ENCODE measurements around the gene GJB2.
"Not testable (repeated sequence)": the region's sequence is repeated elsewhere in the genome, so short reads cannot be mapped to it uniquely, and the experiment has no call there.

Gene GJB2

DNA sequence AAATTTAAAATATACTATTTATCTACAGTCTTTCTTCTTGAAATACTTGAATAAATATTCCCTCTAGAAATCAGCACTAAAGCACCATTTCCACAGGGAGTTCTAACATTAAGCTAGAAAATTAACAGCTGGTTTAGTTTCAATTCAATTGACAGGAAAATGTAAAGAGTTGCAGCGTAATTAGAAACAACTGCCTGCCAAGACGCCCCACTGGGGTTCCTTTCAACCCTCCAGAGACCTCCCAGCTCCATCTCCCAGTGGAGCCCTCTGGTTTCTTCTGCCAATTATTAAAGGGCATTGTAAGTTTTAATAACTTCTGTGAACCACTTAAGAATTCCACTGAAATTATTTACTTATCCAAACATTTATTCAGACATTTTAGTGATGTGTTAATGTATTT, 36.0 kb downstream of the GJB2 start:
- Histone ChIP-seq H3K27me3 (ENCODE audit: insufficient read depth, poor library complexity, severe bottlenecking) (peaks cover 48% of the 10 kb centered on the region), H3K36me3 (ENCODE audit: low read depth) (no peaks in the 10 kb centered on the region), H3K27ac (ENCODE audit: poor library complexity, severe bottlenecking) (no peak overlapping the region), H3K9me3 (ENCODE audit: severe bottlenecking) (no peaks in the 10 kb centered on the region), H3K4me3 (ENCODE audit: severe bottlenecking) (no peak overlapping the region), H3K4me1 (ENCODE audit: insufficient read depth, poor library complexity, severe bottlenecking) (no peaks in the 10 kb centered on the region)
- TF ChIP-seq, protein P1, sequence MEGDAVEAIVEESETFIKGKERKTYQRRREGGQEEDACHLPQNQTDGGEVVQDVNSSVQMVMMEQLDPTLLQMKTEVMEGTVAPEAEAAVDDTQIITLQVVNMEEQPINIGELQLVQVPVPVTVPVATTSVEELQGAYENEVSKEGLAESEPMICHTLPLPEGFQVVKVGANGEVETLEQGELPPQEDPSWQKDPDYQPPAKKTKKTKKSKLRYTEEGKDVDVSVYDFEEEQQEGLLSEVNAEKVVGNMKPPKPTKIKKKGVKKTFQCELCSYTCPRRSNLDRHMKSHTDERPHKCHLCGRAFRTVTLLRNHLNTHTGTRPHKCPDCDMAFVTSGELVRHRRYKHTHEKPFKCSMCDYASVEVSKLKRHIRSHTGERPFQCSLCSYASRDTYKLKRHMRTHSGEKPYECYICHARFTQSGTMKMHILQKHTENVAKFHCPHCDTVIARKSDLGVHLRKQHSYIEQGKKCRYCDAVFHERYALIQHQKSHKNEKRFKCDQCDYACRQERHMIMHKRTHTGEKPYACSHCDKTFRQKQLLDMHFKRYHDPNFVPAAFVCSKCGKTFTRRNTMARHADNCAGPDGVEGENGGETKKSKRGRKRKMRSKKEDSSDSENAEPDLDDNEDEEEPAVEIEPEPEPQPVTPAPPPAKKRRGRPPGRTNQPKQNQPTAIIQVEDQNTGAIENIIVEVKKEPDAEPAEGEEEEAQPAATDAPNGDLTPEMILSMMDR (IDR thresholded peaks at IDR 0.05; ENCODE audit: poor library complexity, severe bottlenecking), result no peak
- no peak for ATAC-seq (ENCODE audit: low read depth)
- no peak for DNase-seq (ENCODE audit: low spot score)

DNA sequence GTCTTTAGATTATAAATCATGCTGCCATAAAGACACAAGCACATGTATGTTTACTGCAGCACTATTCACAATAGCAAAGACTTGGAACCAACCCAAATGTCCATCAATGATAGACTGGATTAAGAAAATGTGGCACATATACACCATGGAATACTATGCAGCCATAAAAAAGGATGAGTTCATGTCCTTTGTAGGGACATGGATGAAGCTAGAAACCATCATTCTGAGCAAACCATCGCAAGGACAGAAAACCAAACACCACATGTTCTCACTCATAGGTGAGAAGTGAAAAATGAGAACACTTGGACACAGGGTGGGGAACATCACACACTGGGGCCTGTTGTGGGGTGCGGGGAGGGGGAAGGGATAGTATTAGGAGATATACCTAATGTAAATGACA, 39.4 kb downstream of the GJB2 start:
- not testable (repeated sequence) for ATAC-seq (ENCODE audit: low read depth); H3K27ac ChIP-seq (ENCODE audit: poor library complexity, severe bottlenecking)

GRCh38 chr13:20151612-20152011, 41.1 kb downstream of the GJB2 start:
- Histone ChIP-seq H3K9me3 (ENCODE audit: severe bottlenecking) (no peaks in the 10 kb centered on the region), H3K4me1 (ENCODE audit: insufficient read depth, poor library complexity, severe bottlenecking) (no peaks in the 10 kb centered on the region), H3K36me3 (ENCODE audit: low read depth) (no peaks in the 10 kb centered on the region), H3K4me3 (ENCODE audit: severe bottlenecking) (no peak overlapping the region), H3K27ac (ENCODE audit: poor library complexity, severe bottlenecking) (no peak overlapping the region), H3K27me3 (ENCODE audit: insufficient read depth, poor library complexity, severe bottlenecking) (no peaks in the 10 kb centered on the region)
- TF ChIP-seq, protein P1 (IDR thresholded peaks at IDR 0.05; ENCODE audit: poor library complexity, severe bottlenecking), result no peak
- no peak for ATAC-seq (ENCODE audit: low read depth)
- DNase-seq (ENCODE audit: low spot score), result no peak

More for the DNA sequence above, 39.4 kb downstream of the GJB2 start:
- peaks cover 15% of the 10 kb centered on the region for H3K27me3 ChIP-seq (ENCODE audit: insufficient read depth, poor library complexity, severe bottlenecking)
- H3K36me3 ChIP-seq (ENCODE audit: low read depth); H3K9me3 ChIP-seq (ENCODE audit: severe bottlenecking); H3K4me3 ChIP-seq (ENCODE audit: severe bottlenecking); H3K4me1 ChIP-seq (ENCODE audit: insufficient read depth, poor library complexity, severe bottlenecking); DNase-seq (ENCODE audit: low spot score): not testable (repeated sequence)

DNA sequence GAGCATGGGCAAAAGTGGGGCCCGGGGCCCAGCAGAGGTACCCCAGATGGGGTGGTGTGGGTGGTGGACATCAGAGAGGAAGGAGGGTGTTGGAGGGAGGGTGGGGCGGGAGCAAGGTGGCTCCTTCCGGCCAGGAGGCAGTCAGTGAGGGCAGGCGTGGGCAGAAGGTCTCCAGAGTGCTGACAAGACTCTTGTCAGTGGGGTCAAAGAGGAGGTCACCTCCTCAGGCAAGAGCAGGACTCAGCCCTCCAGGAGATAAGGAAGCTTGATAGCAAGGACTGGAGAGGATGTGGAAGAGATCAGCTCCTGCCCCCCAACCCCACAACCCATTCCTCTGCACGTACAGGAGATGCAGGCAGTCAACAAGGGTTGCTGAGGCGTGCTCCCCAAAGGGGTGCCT, 41.7 kb downstream of the GJB2 start:
- no peak for ATAC-seq (ENCODE audit: low read depth)
- TF ChIP-seq, protein P1 (IDR thresholded peaks at IDR 0.05; ENCODE audit: poor library complexity, severe bottlenecking), result no peak

DNA sequence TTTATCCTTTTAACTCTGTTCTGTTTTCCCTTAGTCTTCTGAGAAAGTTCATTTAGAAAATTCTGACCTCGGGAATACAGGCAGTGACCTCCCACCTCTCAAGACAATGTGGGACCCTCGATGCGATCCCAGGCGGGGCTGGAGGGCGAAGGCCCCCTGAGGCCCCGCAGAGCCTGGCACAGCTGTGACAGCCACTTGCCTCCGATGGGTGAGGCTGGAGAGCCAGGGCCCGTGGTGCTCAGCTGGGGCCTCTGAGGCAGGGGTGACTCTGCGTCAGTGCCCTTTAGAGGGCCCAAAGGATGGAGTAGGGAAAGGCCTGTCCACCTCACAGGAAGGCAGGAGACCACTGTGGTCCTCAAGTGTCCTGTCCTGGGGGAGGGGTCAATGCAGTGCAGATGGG, 42.2 kb downstream of the GJB2 start:
- ATAC-seq (ENCODE audit: low read depth) (no peak), DNase-seq (ENCODE audit: low spot score) (no peak)
- TF ChIP-seq, protein P1 (IDR thresholded peaks at IDR 0.05; ENCODE audit: poor library complexity, severe bottlenecking), result no peak
- H3K36me3 ChIP-seq (ENCODE audit: low read depth), result no peaks in the 10 kb centered on the region
- no peaks in the 10 kb centered on the region for H3K4me1 ChIP-seq (ENCODE audit: insufficient read depth, poor library complexity, severe bottlenecking)
- H3K27me3 ChIP-seq (ENCODE audit: insufficient read depth, poor library complexity, severe bottlenecking), result no peaks in the 10 kb centered on the region
- no peak overlapping the region for H3K4me3 ChIP-seq (ENCODE audit: severe bottlenecking)
- no peak overlapping the region for H3K27ac ChIP-seq (ENCODE audit: poor library complexity, severe bottlenecking)
- H3K9me3 ChIP-seq (ENCODE audit: severe bottlenecking), result no peaks in the 10 kb centered on the region

More for the DNA sequence above, 41.7 kb downstream of the GJB2 start:
- Histone ChIP-seq H3K36me3 (ENCODE audit: low read depth) (no peaks in the 10 kb centered on the region), H3K27ac (ENCODE audit: poor library complexity, severe bottlenecking) (no peak overlapping the region), H3K4me3 (ENCODE audit: severe bottlenecking) (no peak overlapping the region), H3K9me3 (ENCODE audit: severe bottlenecking) (no peaks in the 10 kb centered on the region), H3K27me3 (ENCODE audit: insufficient read depth, poor library complexity, severe bottlenecking) (no peaks in the 10 kb centered on the region), H3K4me1 (ENCODE audit: insufficient read depth, poor library complexity, severe bottlenecking) (no peaks in the 10 kb centered on the region)
- DNase-seq (ENCODE audit: low spot score), result no peak

All from RWPE2 (cell line).